ENCODE results near the gene TSPAN8. TPM values are rescaled to one million over a fixed set of nuclear protein-coding genes. Genes with fewer than 3 reads are reported as not detected.
"Not testable (repeated sequence)": the region's sequence is repeated elsewhere in the genome, so short reads cannot be mapped to it uniquely, and the experiment has no call there.

TSPAN8 gene
- total RNA-seq, 2 donors from 2014 or later: 36.3 to 240 TPM

- intact Hi-C loops (cut with DNase I): no loop called here
- Histone ChIP-seq H3K27me3 (replicated peaks; ENCODE audit: insufficient read depth) (no peaks in the 10 kb centered on the region), H3K36me3 (no peaks in the 10 kb centered on the region), H3K9me3 (no peaks in the 10 kb centered on the region), H3K27ac (peak overlapping the region in 1 of 2 donors; percentile 74), H3K4me3 (no peak overlapping the region), H3K4me1 (replicated peaks) (no peaks in the 10 kb centered on the region)
- DNase-seq (ENCODE audit: low spot score): no peak
- no peak for TF ChIP-seq POLR2A (IDR thresholded peaks at IDR 0.05)
Measured at GRCh38 chr12:71159878-71160277, 2.1 kb upstream of the TSPAN8 start.

DNA sequence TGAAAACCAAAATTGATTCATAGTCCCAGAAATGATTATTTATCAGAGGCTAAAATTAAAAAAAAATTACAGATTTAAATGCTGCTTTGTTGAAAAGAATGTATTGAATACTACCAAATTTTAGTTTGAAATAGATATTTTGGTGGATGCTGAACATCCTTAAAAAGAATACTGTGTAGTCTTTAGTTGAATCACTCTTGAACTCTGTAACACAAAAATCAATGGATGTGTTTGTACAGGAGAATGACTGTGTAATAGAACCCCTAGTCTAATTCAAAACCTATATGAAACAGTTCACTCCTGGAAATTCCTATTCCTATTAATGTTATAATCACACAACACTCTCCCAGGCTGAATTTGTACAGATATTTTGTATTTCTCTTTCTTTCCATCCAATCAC lies 1.5 kb upstream of the TSPAN8 start:
- H3K27me3 ChIP-seq (replicated peaks; ENCODE audit: insufficient read depth): no peaks in the 10 kb centered on the region
- intact Hi-C loops (cut with DNase I): no loop called here

DNA sequence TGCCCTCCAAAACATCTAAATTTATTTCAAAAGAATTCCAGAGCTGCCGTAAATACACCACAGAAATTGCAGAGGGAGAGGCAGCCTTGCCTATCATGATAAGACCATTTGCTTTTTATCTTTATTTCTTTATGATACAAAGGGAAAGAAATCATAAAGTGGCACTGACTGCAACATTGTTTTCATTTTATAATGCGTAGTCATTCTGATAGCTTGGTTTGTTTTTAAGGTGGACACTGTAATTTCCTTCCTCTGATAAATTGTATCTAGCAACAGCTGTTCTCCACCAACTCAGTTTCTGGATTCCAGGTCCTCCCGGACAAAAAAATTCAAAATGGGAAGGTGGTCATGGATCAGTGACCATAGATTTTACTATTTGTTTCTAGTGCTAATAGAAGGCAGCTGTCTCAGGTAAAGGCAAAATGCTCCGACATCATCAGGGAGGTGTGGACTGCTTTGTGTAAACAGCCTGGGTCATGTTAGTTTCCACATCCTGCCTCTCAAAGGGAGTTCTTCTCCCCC lies 623 bp upstream of the TSPAN8 start:
- intact Hi-C loops (cut with DNase I): no loop called here
- TF ChIP-seq, protein P1, sequence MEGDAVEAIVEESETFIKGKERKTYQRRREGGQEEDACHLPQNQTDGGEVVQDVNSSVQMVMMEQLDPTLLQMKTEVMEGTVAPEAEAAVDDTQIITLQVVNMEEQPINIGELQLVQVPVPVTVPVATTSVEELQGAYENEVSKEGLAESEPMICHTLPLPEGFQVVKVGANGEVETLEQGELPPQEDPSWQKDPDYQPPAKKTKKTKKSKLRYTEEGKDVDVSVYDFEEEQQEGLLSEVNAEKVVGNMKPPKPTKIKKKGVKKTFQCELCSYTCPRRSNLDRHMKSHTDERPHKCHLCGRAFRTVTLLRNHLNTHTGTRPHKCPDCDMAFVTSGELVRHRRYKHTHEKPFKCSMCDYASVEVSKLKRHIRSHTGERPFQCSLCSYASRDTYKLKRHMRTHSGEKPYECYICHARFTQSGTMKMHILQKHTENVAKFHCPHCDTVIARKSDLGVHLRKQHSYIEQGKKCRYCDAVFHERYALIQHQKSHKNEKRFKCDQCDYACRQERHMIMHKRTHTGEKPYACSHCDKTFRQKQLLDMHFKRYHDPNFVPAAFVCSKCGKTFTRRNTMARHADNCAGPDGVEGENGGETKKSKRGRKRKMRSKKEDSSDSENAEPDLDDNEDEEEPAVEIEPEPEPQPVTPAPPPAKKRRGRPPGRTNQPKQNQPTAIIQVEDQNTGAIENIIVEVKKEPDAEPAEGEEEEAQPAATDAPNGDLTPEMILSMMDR (IDR thresholded peaks at IDR 0.05): no peak
- TF ChIP-seq POLR2AphosphoS5 (IDR thresholded peaks at IDR 0.05) (no peak), POLR2A (IDR thresholded peaks at IDR 0.05) (no peak)
- H3K36me3 ChIP-seq: no peaks in the 10 kb centered on the region
- no peaks in the 10 kb centered on the region for H3K27me3 ChIP-seq (replicated peaks; ENCODE audit: insufficient read depth)
- 8% methylated on average over 4 of the region's 4 CpGs for WGBS
- H3K9me3 ChIP-seq: no peaks in the 10 kb centered on the region
- no peak for DNase-seq (ENCODE audit: low spot score)
- peak overlapping the region; percentile 64 to 73 for H3K27ac ChIP-seq
- H3K4me3 ChIP-seq: peak overlapping the region; percentile 28 to 36
- no peaks in the 10 kb centered on the region for H3K4me1 ChIP-seq (replicated peaks)

More for the DNA sequence above, 1.5 kb upstream of the TSPAN8 start:
- no peak for DNase-seq (ENCODE audit: low spot score)
- H3K36me3 ChIP-seq: no peaks in the 10 kb centered on the region
- no peak overlapping the region for H3K4me3 ChIP-seq
- peak overlapping the region in 1 of 2 donors; percentile 73 for H3K27ac ChIP-seq
- no peaks in the 10 kb centered on the region for H3K4me1 ChIP-seq (replicated peaks)
- H3K9me3 ChIP-seq: no peaks in the 10 kb centered on the region
- no peak for TF ChIP-seq POLR2A (IDR thresholded peaks at IDR 0.05)
- TF ChIP-seq POLR2AphosphoS5 (IDR thresholded peaks at IDR 0.05): no peak
- TF ChIP-seq, protein P1 (IDR thresholded peaks at IDR 0.05): no peak

- TF ChIP-seq POLR2A (IDR thresholded peaks at IDR 0.05): no peak
- H3K27me3 ChIP-seq (replicated peaks; ENCODE audit: insufficient read depth): no peaks in the 10 kb centered on the region
- WGBS: 64% methylated on average over 4 of the region's 4 CpGs
- H3K4me3 ChIP-seq: peak overlapping the region in 1 of 2 donors; percentile 16
- H3K36me3 ChIP-seq: no peaks in the 10 kb centered on the region
- no peak for DNase-seq (ENCODE audit: low spot score)
- no peaks in the 10 kb centered on the region for H3K4me1 ChIP-seq (replicated peaks)
- intact Hi-C loops (cut with DNase I): no loop called here
- no peaks in the 10 kb centered on the region for H3K9me3 ChIP-seq
- peak overlapping the region in 1 of 2 donors; percentile 26 for H3K27ac ChIP-seq
Measured at GRCh38 chr12:71155225-71155624, 2.6 kb downstream of the TSPAN8 start.

- Histone ChIP-seq H3K4me1 (replicated peaks) (no peaks in the 10 kb centered on the region), H3K4me3 (no peak overlapping the region), H3K27me3 (replicated peaks; ENCODE audit: insufficient read depth) (no peaks in the 10 kb centered on the region), H3K9me3 (no peaks in the 10 kb centered on the region), H3K36me3 (no peaks in the 10 kb centered on the region), H3K27ac (no peak overlapping the region)
- no peak for TF ChIP-seq POLR2AphosphoS5 (IDR thresholded peaks at IDR 0.05)
- no peak for TF ChIP-seq POLR2A (IDR thresholded peaks at IDR 0.05)
- TF ChIP-seq, protein P1 (IDR thresholded peaks at IDR 0.05): no peak
- 88% methylated on average over 5 of the region's 5 CpGs for WGBS
- intact Hi-C loops (cut with DNase I): no loop called here
- DNase-seq (ENCODE audit: low spot score): no peak
Measured at GRCh38 chr12:71152851-71153250, 4.9 kb downstream of the TSPAN8 start.

GRCh38 chr12:71150041-71150440 lies 7.8 kb downstream of the TSPAN8 start:
- intact Hi-C loops (cut with DNase I); H3K36me3 ChIP-seq; DNase-seq (ENCODE audit: low spot score); H3K4me1 ChIP-seq (replicated peaks); H3K27ac ChIP-seq; H3K27me3 ChIP-seq (replicated peaks; ENCODE audit: insufficient read depth); H3K4me3 ChIP-seq; H3K9me3 ChIP-seq: not testable (repeated sequence)
- WGBS: 92% methylated on average over 5 of the region's 5 CpGs

Measured in prostate gland (tissue), 2 donors.